Measurements from ENCODE around the gene RNASE4.

DNA sequence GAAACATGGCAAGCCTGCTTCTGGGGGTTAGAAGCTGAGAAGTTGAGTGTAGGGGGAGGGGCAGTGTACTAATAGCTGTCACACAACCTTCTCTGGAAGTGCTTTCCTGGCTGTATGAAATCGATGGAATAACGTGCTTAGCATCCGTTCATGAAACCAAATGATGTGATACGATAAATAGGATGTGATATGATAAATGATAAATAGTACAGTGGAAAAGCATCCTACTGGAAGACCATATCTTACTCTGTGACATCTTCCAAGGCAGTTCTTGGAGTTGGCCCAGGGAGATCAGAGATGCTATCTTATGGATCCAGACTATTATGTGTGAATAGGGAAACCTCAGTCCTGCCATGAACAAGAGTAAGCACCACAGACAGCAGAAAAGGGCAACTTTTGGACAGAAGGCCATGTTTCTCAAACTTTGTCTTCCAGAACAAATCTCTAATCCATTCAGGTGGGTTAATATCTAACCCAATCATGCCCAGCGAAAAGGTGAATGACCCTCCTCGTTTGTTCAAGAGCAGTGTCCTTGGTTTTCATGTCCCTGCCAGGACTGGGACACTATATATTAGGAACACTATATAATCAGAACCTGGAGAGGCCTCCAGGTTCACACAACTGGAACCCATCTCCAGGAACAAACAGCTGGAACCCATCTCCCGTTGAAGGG lies 3.9 kb downstream of the RNASE4 start, which contains the start of gene ANG:
- TF ChIP-seq, protein P1, sequence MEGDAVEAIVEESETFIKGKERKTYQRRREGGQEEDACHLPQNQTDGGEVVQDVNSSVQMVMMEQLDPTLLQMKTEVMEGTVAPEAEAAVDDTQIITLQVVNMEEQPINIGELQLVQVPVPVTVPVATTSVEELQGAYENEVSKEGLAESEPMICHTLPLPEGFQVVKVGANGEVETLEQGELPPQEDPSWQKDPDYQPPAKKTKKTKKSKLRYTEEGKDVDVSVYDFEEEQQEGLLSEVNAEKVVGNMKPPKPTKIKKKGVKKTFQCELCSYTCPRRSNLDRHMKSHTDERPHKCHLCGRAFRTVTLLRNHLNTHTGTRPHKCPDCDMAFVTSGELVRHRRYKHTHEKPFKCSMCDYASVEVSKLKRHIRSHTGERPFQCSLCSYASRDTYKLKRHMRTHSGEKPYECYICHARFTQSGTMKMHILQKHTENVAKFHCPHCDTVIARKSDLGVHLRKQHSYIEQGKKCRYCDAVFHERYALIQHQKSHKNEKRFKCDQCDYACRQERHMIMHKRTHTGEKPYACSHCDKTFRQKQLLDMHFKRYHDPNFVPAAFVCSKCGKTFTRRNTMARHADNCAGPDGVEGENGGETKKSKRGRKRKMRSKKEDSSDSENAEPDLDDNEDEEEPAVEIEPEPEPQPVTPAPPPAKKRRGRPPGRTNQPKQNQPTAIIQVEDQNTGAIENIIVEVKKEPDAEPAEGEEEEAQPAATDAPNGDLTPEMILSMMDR (IDR thresholded peaks at IDR 0.05; ENCODE audit: low read length) = no peak
- TF ChIP-seq EZH2 (optimal IDR thresholded peaks at IDR 0.05; ENCODE audit: low read depth, low read length) = no peak
